ENCODE measurements around the gene RPH3AL.
"Not testable (repeated sequence)": the region's sequence is repeated elsewhere in the genome, so short reads cannot be mapped to it uniquely, and the experiment has no call there.

RPH3AL gene

DNA sequence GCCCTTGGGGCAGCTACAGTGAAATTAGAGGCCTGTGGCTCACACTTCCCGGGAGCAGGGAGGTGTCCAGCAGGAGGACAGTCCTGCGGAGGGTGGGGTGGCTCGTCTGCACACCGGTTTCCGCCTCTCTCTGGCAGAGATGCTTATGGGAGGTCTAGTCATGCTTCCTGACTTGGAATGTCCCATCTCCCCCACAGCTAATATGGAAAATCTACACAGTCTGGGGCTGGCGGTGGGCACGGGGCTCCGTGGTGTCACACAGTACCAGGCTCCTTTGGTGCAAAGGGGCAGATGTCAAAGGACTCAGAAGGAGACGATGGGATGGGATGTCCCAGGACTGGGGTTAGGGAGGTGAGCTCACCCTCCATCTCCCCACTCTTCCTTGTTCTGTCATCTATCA is 127.1 kb downstream of the RPH3AL start:
- Histone ChIP-seq H2BK5ac (ENCODE audit: low read length) (no peak overlapping the region), H3K4me2 (ENCODE audit: low read length) (no peak overlapping the region), H3K4me1 (ENCODE audit: control insufficient read depth, low read depth, low read length) (no peaks in the 10 kb centered on the region), H3K4ac (ENCODE audit: low read depth, low read length) (no peak overlapping the region), H4K8ac (ENCODE audit: low read depth, low read length) (no peak overlapping the region), H3K18ac (ENCODE audit: low read length) (no peak overlapping the region), H4K5ac (ENCODE audit: low read length) (no peak overlapping the region), H3K9ac (ENCODE audit: low read length) (no peak overlapping the region), H2BK120ac (ENCODE audit: low read depth, low read length) (no peak overlapping the region), H3K79me1 (ENCODE audit: low read length) (no peaks in the 10 kb centered on the region), H3K4me3 (ENCODE audit: low read length) (no peak overlapping the region), H2AK5ac (ENCODE audit: low read length) (no peak overlapping the region), H3K27ac (ENCODE audit: low read depth, low read length) (no peak overlapping the region), H3K27me3 (ENCODE audit: insufficient read depth, low read length, poor library complexity) (no peaks in the 10 kb centered on the region), H3K79me2 (ENCODE audit: control insufficient read depth, insufficient read depth, low read length) (no peaks in the 10 kb centered on the region), H3K23ac (ENCODE audit: low read length) (no peak overlapping the region), H3K36me3 (ENCODE audit: control insufficient read depth, insufficient read depth, low read length) (no peaks in the 10 kb centered on the region), H3K56ac (ENCODE audit: low read length) (no peak overlapping the region), H2BK15ac (replicated peaks; ENCODE audit: low read depth) (no peak overlapping the region)
- no peak for DNase-seq
- WGBS (ENCODE audit: extremely low coverage, insufficient coverage, low lambda C conversion rate) = no CpG with 5 or more reads among the region's 9 CpGs

DNA sequence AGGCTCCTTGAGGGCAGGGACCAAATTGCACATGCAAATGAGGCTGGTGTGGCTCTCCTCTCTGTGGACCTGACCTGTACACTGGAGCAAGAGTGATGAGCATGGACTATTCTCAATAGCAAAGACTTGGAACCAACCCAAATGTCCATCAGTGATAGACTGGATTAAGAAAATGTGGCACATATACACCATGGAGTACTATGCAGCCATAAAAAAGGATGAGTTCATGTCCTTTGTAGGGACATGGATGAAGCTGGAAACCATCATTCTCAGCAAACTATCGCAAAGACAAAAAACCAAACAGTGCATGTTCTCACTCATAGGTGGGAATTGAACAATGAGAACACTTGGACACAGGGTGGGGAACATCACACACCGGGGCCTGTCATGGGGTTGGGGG is 128.0 kb downstream of the RPH3AL start:
- not testable (repeated sequence) for H2AK5ac ChIP-seq (ENCODE audit: low read length); H4K5ac ChIP-seq (ENCODE audit: low read length); H4K8ac ChIP-seq (ENCODE audit: low read depth, low read length); H3K18ac ChIP-seq (ENCODE audit: low read length); H3K23ac ChIP-seq (ENCODE audit: low read length); H3K56ac ChIP-seq (ENCODE audit: low read length); H3K4me3 ChIP-seq (ENCODE audit: low read length); H2BK5ac ChIP-seq (ENCODE audit: low read length); DNase-seq; H3K4me2 ChIP-seq (ENCODE audit: low read length); H2BK15ac ChIP-seq (replicated peaks; ENCODE audit: low read depth); H3K79me2 ChIP-seq (ENCODE audit: control insufficient read depth, insufficient read depth, low read length); H3K9ac ChIP-seq (ENCODE audit: low read length); H2BK120ac ChIP-seq (ENCODE audit: low read depth, low read length); H3K4me1 ChIP-seq (ENCODE audit: control insufficient read depth, low read depth, low read length); H3K27ac ChIP-seq (ENCODE audit: low read depth, low read length); H3K4ac ChIP-seq (ENCODE audit: low read depth, low read length); H3K27me3 ChIP-seq (ENCODE audit: insufficient read depth, low read length, poor library complexity); H3K79me1 ChIP-seq (ENCODE audit: low read length); H3K36me3 ChIP-seq (ENCODE audit: control insufficient read depth, insufficient read depth, low read length)
- WGBS (ENCODE audit: extremely low coverage, insufficient coverage, low lambda C conversion rate) = no CpG with 5 or more reads among the region's 2 CpGs

DNA sequence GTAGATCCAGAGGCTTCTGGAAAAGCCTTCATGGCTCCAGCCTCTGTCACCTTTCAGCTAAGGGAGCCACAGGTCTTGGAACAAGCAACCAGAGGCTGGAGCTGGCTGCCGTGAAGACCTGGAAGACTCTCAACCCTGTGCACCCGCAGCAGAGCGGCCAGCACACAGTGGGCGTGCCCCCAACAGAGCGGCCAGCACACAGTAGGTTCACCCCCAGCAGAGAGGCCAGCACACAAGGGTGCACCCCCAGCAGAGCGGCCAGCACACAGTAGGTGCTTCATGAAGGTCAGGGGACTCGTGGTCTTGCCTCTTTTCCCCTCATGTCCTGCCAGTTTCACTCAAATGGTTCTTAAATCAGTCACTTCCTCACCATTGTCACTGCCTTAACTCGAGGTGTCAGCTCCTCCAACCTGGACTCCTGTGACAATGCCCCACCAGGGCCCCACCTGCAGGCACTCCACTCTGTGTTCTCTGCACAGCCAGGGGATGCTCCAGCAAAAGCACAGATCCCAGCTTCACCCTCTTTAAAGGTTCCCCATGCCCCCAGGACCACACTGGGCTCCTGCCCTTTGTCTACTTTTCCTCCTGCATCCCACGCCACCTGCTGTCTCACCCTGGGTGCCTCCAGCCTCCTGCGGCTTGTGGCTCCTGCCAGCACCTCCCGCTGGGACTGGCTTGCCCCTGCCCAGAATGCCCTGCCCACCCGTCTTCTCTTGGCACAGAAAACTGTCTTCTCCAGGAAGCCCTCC is 128.7 kb downstream of the RPH3AL start:
- H3K79me1 ChIP-seq (ENCODE audit: low read length) = no peaks in the 10 kb centered on the region
- DNase-seq = no peak
- H3K27me3 ChIP-seq (ENCODE audit: insufficient read depth, low read length, poor library complexity) = no peaks in the 10 kb centered on the region
- H3K18ac ChIP-seq (ENCODE audit: low read length) = no peak overlapping the region
- H2AK5ac ChIP-seq (ENCODE audit: low read length) = no peak overlapping the region
- no peak overlapping the region for H2BK120ac ChIP-seq (ENCODE audit: low read depth, low read length)
- H3K23ac ChIP-seq (ENCODE audit: low read length) = no peak overlapping the region
- H3K36me3 ChIP-seq (ENCODE audit: control insufficient read depth, insufficient read depth, low read length) = no peaks in the 10 kb centered on the region
- H3K79me2 ChIP-seq (ENCODE audit: control insufficient read depth, insufficient read depth, low read length) = no peaks in the 10 kb centered on the region
- no peak overlapping the region for H4K8ac ChIP-seq (ENCODE audit: low read depth, low read length)
- no peaks in the 10 kb centered on the region for H3K4me1 ChIP-seq (ENCODE audit: control insufficient read depth, low read depth, low read length)
- no peak overlapping the region for H3K4me2 ChIP-seq (ENCODE audit: low read length)
- no peak overlapping the region for H3K9ac ChIP-seq (ENCODE audit: low read length)
- H3K27ac ChIP-seq (ENCODE audit: low read depth, low read length) = no peak overlapping the region
- no peak overlapping the region for H2BK5ac ChIP-seq (ENCODE audit: low read length)
- H4K5ac ChIP-seq (ENCODE audit: low read length) = no peak overlapping the region
- no peak overlapping the region for H3K4ac ChIP-seq (ENCODE audit: low read depth, low read length)
- no peak overlapping the region for H2BK15ac ChIP-seq (replicated peaks; ENCODE audit: low read depth)
- H3K56ac ChIP-seq (ENCODE audit: low read length) = no peak overlapping the region
- WGBS (ENCODE audit: extremely low coverage, insufficient coverage, low lambda C conversion rate) = no CpG with 5 or more reads among the region's 12 CpGs
- no peak overlapping the region for H3K4me3 ChIP-seq (ENCODE audit: low read length)

DNA sequence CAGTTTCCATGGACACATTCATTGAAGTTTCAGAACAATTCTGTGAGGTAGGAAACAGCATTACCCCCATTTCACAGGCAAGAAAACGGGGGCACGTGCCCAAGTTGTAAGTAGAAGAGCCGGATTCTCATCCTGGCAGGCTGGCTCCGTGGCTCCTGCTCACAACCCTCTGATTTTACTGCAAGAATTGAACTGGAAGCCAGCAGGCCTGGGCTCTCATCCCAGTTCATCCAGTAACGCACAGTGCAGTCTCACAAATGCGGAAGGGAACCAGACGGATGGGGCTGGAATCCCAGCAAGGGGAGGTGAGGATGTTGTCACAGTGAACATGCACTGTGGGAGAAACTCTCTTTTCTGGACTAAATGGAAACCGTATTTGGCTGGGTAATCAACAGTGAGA is 130.4 kb downstream of the RPH3AL start:
- no CpG with 5 or more reads among the region's 8 CpGs for WGBS (ENCODE audit: extremely low coverage, insufficient coverage, low lambda C conversion rate)
- H2BK120ac ChIP-seq (ENCODE audit: low read depth, low read length) = no peak overlapping the region

DNA sequence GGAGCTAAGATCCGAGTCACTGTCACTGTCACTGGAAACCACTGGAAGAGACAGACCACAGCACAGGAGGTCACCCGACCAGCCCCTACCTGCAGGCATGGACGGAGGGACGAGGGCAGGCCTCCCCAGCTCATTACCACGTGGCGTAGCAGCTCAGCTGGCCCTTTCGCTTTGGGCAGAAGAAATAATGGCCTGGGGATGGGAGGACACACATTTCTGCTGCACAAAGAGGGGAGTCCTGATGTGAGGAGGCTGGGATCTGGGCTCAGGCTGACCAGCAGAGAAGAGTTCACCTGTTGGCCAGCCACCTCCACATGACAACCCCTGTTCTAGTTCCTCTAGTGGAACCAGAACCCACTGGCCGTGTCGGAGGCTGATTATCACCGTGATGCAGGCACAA is 132.9 kb downstream of the RPH3AL start:
- Histone ChIP-seq H4K5ac (ENCODE audit: low read length) (no peak overlapping the region), H3K23ac (ENCODE audit: low read length) (no peak overlapping the region), H3K18ac (ENCODE audit: low read length) (no peak overlapping the region), H4K8ac (ENCODE audit: low read depth, low read length) (no peak overlapping the region), H3K4me2 (ENCODE audit: low read length) (no peak overlapping the region), H2BK120ac (ENCODE audit: low read depth, low read length) (no peak overlapping the region), H2AK5ac (ENCODE audit: low read length) (no peak overlapping the region), H3K27me3 (ENCODE audit: insufficient read depth, low read length, poor library complexity) (no peaks in the 10 kb centered on the region), H3K4me3 (ENCODE audit: low read length) (no peak overlapping the region), H3K79me2 (ENCODE audit: control insufficient read depth, insufficient read depth, low read length) (no peaks in the 10 kb centered on the region), H3K27ac (ENCODE audit: low read depth, low read length) (no peak overlapping the region), H2BK5ac (ENCODE audit: low read length) (no peak overlapping the region), H3K36me3 (ENCODE audit: control insufficient read depth, insufficient read depth, low read length) (no peaks in the 10 kb centered on the region), H3K4ac (ENCODE audit: low read depth, low read length) (no peak overlapping the region), H3K9ac (ENCODE audit: low read length) (no peak overlapping the region), H3K56ac (ENCODE audit: low read length) (no peak overlapping the region), H3K79me1 (ENCODE audit: low read length) (no peaks in the 10 kb centered on the region), H2BK15ac (replicated peaks; ENCODE audit: low read depth) (no peak overlapping the region), H3K4me1 (ENCODE audit: control insufficient read depth, low read depth, low read length) (no peaks in the 10 kb centered on the region)
- WGBS (ENCODE audit: extremely low coverage, insufficient coverage, low lambda C conversion rate) = no CpG with 5 or more reads among the region's 10 CpGs
- DNase-seq = no peak

More for the DNA sequence above, 130.4 kb downstream of the RPH3AL start:
- H3K79me2 ChIP-seq (ENCODE audit: control insufficient read depth, insufficient read depth, low read length) = no peaks in the 10 kb centered on the region
- H3K4me2 ChIP-seq (ENCODE audit: low read length) = no peak overlapping the region
- no peak overlapping the region for H3K18ac ChIP-seq (ENCODE audit: low read length)
- H3K23ac ChIP-seq (ENCODE audit: low read length) = no peak overlapping the region
- H3K79me1 ChIP-seq (ENCODE audit: low read length) = no peaks in the 10 kb centered on the region
- H2BK15ac ChIP-seq (replicated peaks; ENCODE audit: low read depth) = no peak overlapping the region
- no peak overlapping the region for H3K56ac ChIP-seq (ENCODE audit: low read length)
- H3K4me1 ChIP-seq (ENCODE audit: control insufficient read depth, low read depth, low read length) = no peaks in the 10 kb centered on the region
- H2AK5ac ChIP-seq (ENCODE audit: low read length) = no peak overlapping the region
- no peak for DNase-seq
- no peak overlapping the region for H3K4me3 ChIP-seq (ENCODE audit: low read length)
- H3K27ac ChIP-seq (ENCODE audit: low read depth, low read length) = no peak overlapping the region
- no peaks in the 10 kb centered on the region for H3K27me3 ChIP-seq (ENCODE audit: insufficient read depth, low read length, poor library complexity)
- no peak overlapping the region for H4K8ac ChIP-seq (ENCODE audit: low read depth, low read length)
- no peak overlapping the region for H4K5ac ChIP-seq (ENCODE audit: low read length)
- H3K4ac ChIP-seq (ENCODE audit: low read depth, low read length) = no peak overlapping the region
- H3K9ac ChIP-seq (ENCODE audit: low read length) = no peak overlapping the region
- H3K36me3 ChIP-seq (ENCODE audit: control insufficient read depth, insufficient read depth, low read length) = no peaks in the 10 kb centered on the region
- H2BK5ac ChIP-seq (ENCODE audit: low read length) = no peak overlapping the region
